IMR-90 (cell line): Measurements from ENCODE around the gene CDK10. TPM values are rescaled to one million over a fixed set of nuclear protein-coding genes. Genes with fewer than 3 reads are reported as not detected.

Experiments used
- ATAC-seq: fragments of 200-7000 bp; cut with Tn5 transposase; 2 replicates; pipeline ENCODE4 v1.9.1; 2020; ENCODE audit warnings: low read depth, mild to moderate bottlenecking, moderate library complexity
- BruUV-seq: library from RNA; stranded (reverse); fragments of 400-500 nt; replicated peaks from 2 replicates; lab custom pipeline; 2021; lab: Mats Ljungman, UMichigan
- CTCF ChIA-PET: fragments of 300-600 bp; formaldehyde crosslinking; extraction: SDS; loops from one replicate; lab custom pipeline; 2021; ENCODE audit warnings: antibody characterized with exemption; lab: Yijun Ruan, JAX
- POLR2A ChIA-PET: fragments of 300-600 bp; sonication (Branson Sonifier 250); formaldehyde crosslinking; loops from one replicate; lab custom pipeline; 2022; ENCODE audit warnings: antibody characterized with exemption; ENCODE audit not compliant: unreplicated experiment; lab: Charles Lee
- DNase-seq: peaks from one replicate; pipeline ENCODE4 v3.0.0; 2013
- H2AFZ ChIP-seq: replicated peaks from 2 replicates; pipeline ENCODE3; 2013; ENCODE audit warnings: low read length, mild to moderate bottlenecking; ENCODE audit not compliant: poor library complexity
- H2AK5ac ChIP-seq: 2 replicates; pipeline ENCODE4 v1.6.1; 2013; ENCODE audit warnings: low read depth, low read length, inconsistent platforms
- H2AK9ac ChIP-seq: replicated peaks from 2 replicates; pipeline ENCODE3; 2013; ENCODE audit warnings: mild to moderate bottlenecking, low read depth, low read length, moderate library complexity; ENCODE audit not compliant: poor library complexity
- H2BK120ac ChIP-seq: 2 replicates; pipeline ENCODE4 v1.6.1; 2013; ENCODE audit warnings: low read depth, low read length, inconsistent platforms
- H2BK15ac ChIP-seq: 3 replicates; pipeline ENCODE4 v1.6.1; 2013; ENCODE audit warnings: low read depth, low read length, inconsistent platforms
- H2BK20ac ChIP-seq: 2 replicates; pipeline ENCODE4 v1.6.1; 2013; ENCODE audit warnings: low read depth, mild to moderate bottlenecking, inconsistent platforms, low read length, moderate library complexity
- H2BK5ac ChIP-seq: 2 replicates; pipeline ENCODE4 v1.6.1; 2013; ENCODE audit warnings: mild to moderate bottlenecking, low read depth, low read length, inconsistent platforms; ENCODE audit not compliant: poor library complexity, severe bottlenecking
- H3K14ac ChIP-seq: replicated peaks from 2 replicates; pipeline ENCODE4 v1.6.1; 2013; ENCODE audit warnings: low read depth, low read length, inconsistent platforms
- H3K18ac ChIP-seq: 2 replicates; pipeline ENCODE4 v1.6.1; 2013; ENCODE audit warnings: low read depth, low read length, control low read depth
- H3K23ac ChIP-seq: 2 replicates; pipeline ENCODE4 v1.6.1; 2013; ENCODE audit warnings: low read depth, low read length, inconsistent platforms
- H3K27ac ChIP-seq: 2 replicates; pipeline ENCODE4 v1.5.1; 2013; ENCODE audit warnings: mild to moderate bottlenecking, control low read depth, low read length; ENCODE audit not compliant: insufficient read depth
- H3K27me3 ChIP-seq: 2 replicates; pipeline ENCODE4 v1.6.1; 2013; ENCODE audit warnings: low read length; ENCODE audit not compliant: control insufficient read depth, insufficient read depth
- H3K36me3 ChIP-seq: 2 replicates; pipeline ENCODE4 v1.6.1; 2013; ENCODE audit warnings: low read length, mixed read lengths; ENCODE audit not compliant: control insufficient read depth, insufficient read depth
- H3K4ac ChIP-seq: 2 replicates; pipeline ENCODE4 v1.6.1; 2013; ENCODE audit warnings: low read depth, low read length, inconsistent platforms
- H3K4me1 ChIP-seq: 2 replicates; pipeline ENCODE4 v1.6.1; 2013; ENCODE audit warnings: low read length, mixed read lengths; ENCODE audit not compliant: control insufficient read depth, insufficient read depth
- H3K4me2 ChIP-seq: 2 replicates; pipeline ENCODE4 v1.6.1; 2013; ENCODE audit warnings: low read depth, mild to moderate bottlenecking, control low read depth, low read length, moderate library complexity
- H3K4me3 ChIP-seq: 2 replicates; pipeline ENCODE4 v1.5.1; 2013; ENCODE audit warnings: low read depth, mild to moderate bottlenecking, control low read depth, low read length, moderate library complexity; ENCODE audit not compliant: insufficient read depth
- H3K56ac ChIP-seq: 2 replicates; pipeline ENCODE4 v1.6.1; 2013; ENCODE audit warnings: low read length, inconsistent platforms; ENCODE audit not compliant: insufficient read depth; ENCODE audit errors: extremely low read depth
- H3K79me1 ChIP-seq, 2 experiments: 2 replicates each; pipeline ENCODE4 v1.6.1; 2013; ENCODE audit warnings: low read length in 2 of 2, inconsistent platforms in 1 of 2, low read depth in 1 of 2
- H3K9ac ChIP-seq: 2 replicates; pipeline ENCODE4 v1.6.1; 2013; ENCODE audit warnings: low read depth, low read length, control low read depth
- H3K9me1 ChIP-seq: 2 replicates; pipeline ENCODE4 v1.6.1; 2013; ENCODE audit warnings: low read length, inconsistent platforms; ENCODE audit not compliant: insufficient read depth
- H3K9me3 ChIP-seq: 2 replicates; pipeline ENCODE4 v1.6.1; 2013; ENCODE audit warnings: low read length; ENCODE audit not compliant: control insufficient read depth, insufficient read depth
- H4K20me1 ChIP-seq: 2 replicates; pipeline ENCODE4 v1.6.1; 2013; ENCODE audit warnings: low read length, inconsistent platforms; ENCODE audit not compliant: insufficient read depth
- H4K5ac ChIP-seq: 2 replicates; pipeline ENCODE4 v1.6.1; 2013; ENCODE audit warnings: mild to moderate bottlenecking, low read depth, low read length, control low read depth
- H4K8ac ChIP-seq, 2 experiments: 2 replicates each; pipeline ENCODE4 v1.6.1; 2013; ENCODE audit warnings: low read depth in 2 of 2, low read length in 2 of 2, control low read depth in 1 of 2, inconsistent platforms in 1 of 2
- H4K91ac ChIP-seq: 2 replicates; pipeline ENCODE4 v1.6.1; 2013; ENCODE audit warnings: low read depth, low read length, inconsistent platforms; ENCODE audit not compliant: insufficient read depth
- CHD1 ChIP-seq: IDR thresholded peaks from 2 replicates; pipeline ENCODE4 v1.6.1; 2012; ENCODE audit warnings: low read depth, low read length, improper control_type of control experiment
- MAZ ChIP-seq: IDR thresholded peaks from 2 replicates; pipeline ENCODE4 v1.6.1; 2012; ENCODE audit warnings: low read depth, mild to moderate bottlenecking, low read length, improper control_type of control experiment, moderate library complexity, borderline replicate concordance
- RAD21 ChIP-seq: IDR thresholded peaks from 2 replicates; pipeline ENCODE4 v1.6.1; 2012; ENCODE audit warnings: low read length, improper control_type of control experiment
- whole genome bisulfite sequencing, 2 experiments: methylation state at CpG; one replicate each; pipeline versions ENCODE4 v1.1.5 to v1.1.7; 2013; ENCODE audit warnings: missing lambda C conversion rate in 2 of 2; ENCODE audit not compliant: insufficient read length in 1 of 2; ENCODE audit errors: extremely low coverage in 2 of 2; 5-methylcytosine and 5-hydroxymethylcytosine counted together
- dilution Hi-C: fragments of 300-500 bp; cut with HindIII; formaldehyde crosslinking; loops from one replicate; pipeline ENCODE4 v1.14.3; 2018; ENCODE audit warnings: low sequenced_read_pairs; ENCODE audit not compliant: unreplicated experiment
- in situ Hi-C: fragments of 300-500 bp; cut with MboI; formaldehyde crosslinking; loops from 3 replicates; pipeline ENCODE4 v1.14.3; 2019; ENCODE audit warnings: low sequenced_read_pairs, inconsistent platforms, mixed read lengths
- intact Hi-C: fragments of 100-400 bp; cut with micrococcal nuclease; formaldehyde crosslinking; loops from 2 replicates; pipeline ENCODE4 v1.10.0; 2022
- polyA plus RNA-seq, 3 experiments: library from polyadenylated mRNA; depleted of rRNA; stranded (reverse); fragments of >200 nt; gene quantifications; 2 replicates each; pipeline ENCODE4 v1.2.3, GENCODE V29; 2012; ENCODE audit warnings: low replicate concordance in 1 of 3
- total RNA-seq: library from RNA; depleted of rRNA; stranded (reverse); fragments of >200 nt; gene quantifications from 2 replicates; pipeline ENCODE4 v1.2.3, GENCODE V29; 2012
- TF ChIP-seq, protein P1 (sequence below): fragments of 150-350 bp; IDR thresholded peaks from 2 replicates; pipeline ENCODE4 v1.6.1; 2016; ENCODE audit warnings: low read depth, mild to moderate bottlenecking, low read length, moderate library complexity, borderline replicate concordance
- TF ChIP-seq, protein P2 (sequence below): conservative IDR thresholded peaks from 2 replicates; pipeline ENCODE4 v1.5.1; 2012; ENCODE audit warnings: mild to moderate bottlenecking, low read depth, low read length, improper control_type of control experiment

CDK10 gene
- total and polyA plus RNA-seq, 2 of the 4 experiments (the other 2 are of a cell fraction): 19.5 to 61.8 TPM

DNA sequence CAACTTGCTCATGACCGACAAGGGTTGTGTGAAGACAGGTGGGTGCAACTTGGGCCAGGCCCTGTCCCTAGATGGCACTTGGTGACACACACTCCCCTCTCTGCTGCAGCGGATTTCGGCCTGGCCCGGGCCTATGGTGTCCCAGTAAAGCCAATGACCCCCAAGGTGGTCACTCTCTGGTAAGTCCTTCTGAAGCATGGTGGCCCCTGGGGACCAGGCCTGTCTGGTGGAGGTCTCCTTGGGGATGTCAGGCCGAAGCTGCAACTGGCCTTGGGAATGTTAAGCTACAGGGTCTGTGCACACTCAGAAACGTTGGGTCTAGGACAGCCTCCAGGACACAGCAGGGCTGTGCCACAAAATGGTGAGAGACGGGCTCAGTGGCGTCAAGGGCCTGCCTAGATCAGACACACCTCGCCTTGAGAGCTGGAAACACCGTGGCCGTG, 6.8 kb downstream of the CDK10 start:
- H3K23ac ChIP-seq: no peak overlapping the region
- no peak overlapping the region for H2BK15ac ChIP-seq
- H3K18ac ChIP-seq: no peak overlapping the region
- peaks cover 2% of the 10 kb centered on the region; the same call in 1 of the 2 replicates for H3K9me1 ChIP-seq
- no peak overlapping the region for H2AK9ac ChIP-seq
- intact Hi-C loops: no loop called here
- no peak overlapping the region for H3K4me2 ChIP-seq
- no peak overlapping the region for H3K14ac ChIP-seq
- POLR2A ChIA-PET: no interaction called here
- H3K9me3 ChIP-seq: no peaks in the 10 kb centered on the region
- dilution Hi-C loops: no loop called here
- H4K91ac ChIP-seq: no peak overlapping the region
- H4K8ac ChIP-seq: no peak overlapping the region
- H3K27me3 ChIP-seq: no peaks in the 10 kb centered on the region
- peaks cover 56% of the 10 kb centered on the region for H3K36me3 ChIP-seq
- H2BK120ac ChIP-seq: no peak overlapping the region
- peaks cover 15% of the 10 kb centered on the region; the same call in 1 of the 2 replicates for H4K20me1 ChIP-seq
- H3K4me3 ChIP-seq: no peak overlapping the region
- DNase-seq (no peak), ATAC-seq (no peak)
- no peak overlapping the region for H2BK20ac ChIP-seq
- TF ChIP-seq, protein P1, sequence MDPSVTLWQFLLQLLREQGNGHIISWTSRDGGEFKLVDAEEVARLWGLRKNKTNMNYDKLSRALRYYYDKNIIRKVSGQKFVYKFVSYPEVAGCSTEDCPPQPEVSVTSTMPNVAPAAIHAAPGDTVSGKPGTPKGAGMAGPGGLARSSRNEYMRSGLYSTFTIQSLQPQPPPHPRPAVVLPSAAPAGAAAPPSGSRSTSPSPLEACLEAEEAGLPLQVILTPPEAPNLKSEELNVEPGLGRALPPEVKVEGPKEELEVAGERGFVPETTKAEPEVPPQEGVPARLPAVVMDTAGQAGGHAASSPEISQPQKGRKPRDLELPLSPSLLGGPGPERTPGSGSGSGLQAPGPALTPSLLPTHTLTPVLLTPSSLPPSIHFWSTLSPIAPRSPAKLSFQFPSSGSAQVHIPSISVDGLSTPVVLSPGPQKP: no peak
- TF ChIP-seq CHD1 (no peak), RAD21 (no peak), MAZ (no peak)
- TF ChIP-seq, protein P2, sequence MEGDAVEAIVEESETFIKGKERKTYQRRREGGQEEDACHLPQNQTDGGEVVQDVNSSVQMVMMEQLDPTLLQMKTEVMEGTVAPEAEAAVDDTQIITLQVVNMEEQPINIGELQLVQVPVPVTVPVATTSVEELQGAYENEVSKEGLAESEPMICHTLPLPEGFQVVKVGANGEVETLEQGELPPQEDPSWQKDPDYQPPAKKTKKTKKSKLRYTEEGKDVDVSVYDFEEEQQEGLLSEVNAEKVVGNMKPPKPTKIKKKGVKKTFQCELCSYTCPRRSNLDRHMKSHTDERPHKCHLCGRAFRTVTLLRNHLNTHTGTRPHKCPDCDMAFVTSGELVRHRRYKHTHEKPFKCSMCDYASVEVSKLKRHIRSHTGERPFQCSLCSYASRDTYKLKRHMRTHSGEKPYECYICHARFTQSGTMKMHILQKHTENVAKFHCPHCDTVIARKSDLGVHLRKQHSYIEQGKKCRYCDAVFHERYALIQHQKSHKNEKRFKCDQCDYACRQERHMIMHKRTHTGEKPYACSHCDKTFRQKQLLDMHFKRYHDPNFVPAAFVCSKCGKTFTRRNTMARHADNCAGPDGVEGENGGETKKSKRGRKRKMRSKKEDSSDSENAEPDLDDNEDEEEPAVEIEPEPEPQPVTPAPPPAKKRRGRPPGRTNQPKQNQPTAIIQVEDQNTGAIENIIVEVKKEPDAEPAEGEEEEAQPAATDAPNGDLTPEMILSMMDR: no peak
- H3K56ac ChIP-seq: no peak overlapping the region
- WGBS, 2 experiments: 79% methylated on average over 2 of the region's 11 CpGs; no CpG with 5 or more reads in 1 of the 2 experiments
- in situ Hi-C loops: no loop called here
- H3K4me1 ChIP-seq: no peaks in the 10 kb centered on the region
- no peak overlapping the region for H3K9ac ChIP-seq
- H3K79me1 ChIP-seq: peaks cover 19 to 27% of the 10 kb centered on the region in 2 experiments
- H4K5ac ChIP-seq: no peak overlapping the region
- H2AK5ac ChIP-seq: no peak overlapping the region
- CTCF ChIA-PET: no interaction called here
- no peak overlapping the region for H3K27ac ChIP-seq
- no peak overlapping the region for H3K4ac ChIP-seq
- no peak overlapping the region for H2BK5ac ChIP-seq
- no TSS peak for BruUV-seq
- no peak overlapping the region for H2AFZ ChIP-seq
